ENCODE measurements around the gene CDKN2B-AS1.
A peak's percentile ranks its signal among the peaks of the same experiment; 100 is the strongest.
"Not testable (repeated sequence)": the region's sequence is repeated elsewhere in the genome, so short reads cannot be mapped to it uniquely, and the experiment has no call there.

CDKN2B-AS1 gene

GRCh38 chr9:21994556-21995005 is at the start of gene CDKN2B-AS1:
Gene CDKN2B-AS1 (plus strand): TSS chr9:21994791.
- Histone ChIP-seq H3K9me3 (ENCODE audit: control insufficient read depth, low read length) (no peaks in the 10 kb centered on the region), H3K9ac (no peak within 1 kb of the TSS), H3K79me2 (no peaks in the 10 kb centered on the region), H3K27ac (peak within 1 kb of the TSS; percentile 74), H2AFZ (peak within 1 kb of the TSS; percentile 54), H3K4me1 (no peaks in the 10 kb centered on the region), H3K36me3 (ENCODE audit: control insufficient read depth, insufficient read depth, low read length) (no peaks in the 10 kb centered on the region), H3K4me2 (ENCODE audit: low read length) (peak within 1 kb of the TSS; percentile 91), H3K4me3 (ENCODE audit: low read depth, low read length) (peak within 1 kb of the TSS; percentile 79), H3K27me3 (ENCODE audit: control insufficient read depth, insufficient read depth, low read length) (peaks cover 4% of the 10 kb centered on the region)
- TF ChIP-seq, protein P1, sequence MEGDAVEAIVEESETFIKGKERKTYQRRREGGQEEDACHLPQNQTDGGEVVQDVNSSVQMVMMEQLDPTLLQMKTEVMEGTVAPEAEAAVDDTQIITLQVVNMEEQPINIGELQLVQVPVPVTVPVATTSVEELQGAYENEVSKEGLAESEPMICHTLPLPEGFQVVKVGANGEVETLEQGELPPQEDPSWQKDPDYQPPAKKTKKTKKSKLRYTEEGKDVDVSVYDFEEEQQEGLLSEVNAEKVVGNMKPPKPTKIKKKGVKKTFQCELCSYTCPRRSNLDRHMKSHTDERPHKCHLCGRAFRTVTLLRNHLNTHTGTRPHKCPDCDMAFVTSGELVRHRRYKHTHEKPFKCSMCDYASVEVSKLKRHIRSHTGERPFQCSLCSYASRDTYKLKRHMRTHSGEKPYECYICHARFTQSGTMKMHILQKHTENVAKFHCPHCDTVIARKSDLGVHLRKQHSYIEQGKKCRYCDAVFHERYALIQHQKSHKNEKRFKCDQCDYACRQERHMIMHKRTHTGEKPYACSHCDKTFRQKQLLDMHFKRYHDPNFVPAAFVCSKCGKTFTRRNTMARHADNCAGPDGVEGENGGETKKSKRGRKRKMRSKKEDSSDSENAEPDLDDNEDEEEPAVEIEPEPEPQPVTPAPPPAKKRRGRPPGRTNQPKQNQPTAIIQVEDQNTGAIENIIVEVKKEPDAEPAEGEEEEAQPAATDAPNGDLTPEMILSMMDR (IDR thresholded peaks at IDR 0.05): no peak

DNA sequence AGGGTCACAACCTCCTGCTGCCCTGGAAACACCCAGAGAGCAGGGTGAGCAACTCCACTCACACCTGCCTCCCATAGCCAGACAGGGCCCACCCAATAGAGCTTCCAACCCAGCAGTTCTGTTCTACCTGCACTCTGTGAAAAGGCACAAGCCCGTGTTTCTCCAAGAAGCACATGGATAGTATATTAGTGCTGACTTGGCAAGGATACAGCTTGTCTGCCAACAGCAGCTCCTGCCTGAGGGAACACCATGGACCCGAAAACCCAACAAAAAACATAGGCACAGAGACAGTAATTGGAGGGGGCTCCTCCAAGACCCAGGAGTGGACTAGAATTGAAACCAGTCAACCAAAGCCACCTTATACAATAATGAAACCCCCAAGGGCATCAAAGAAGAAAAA is 49.0 kb upstream of the CDKN2B-AS1 start:
- Histone ChIP-seq H3K36me3 (ENCODE audit: control insufficient read depth, insufficient read depth, low read length) (no peaks in the 10 kb centered on the region), H3K79me2 (no peaks in the 10 kb centered on the region), H2AFZ (no peak overlapping the region), H3K9me3 (ENCODE audit: control insufficient read depth, low read length) (no peaks in the 10 kb centered on the region), H3K4me2 (ENCODE audit: low read length) (no peak overlapping the region), H3K4me3 (ENCODE audit: low read depth, low read length) (no peak overlapping the region), H3K27ac (no peak overlapping the region), H3K4me1 (no peaks in the 10 kb centered on the region), H3K27me3 (ENCODE audit: control insufficient read depth, insufficient read depth, low read length) (no peaks in the 10 kb centered on the region), H3K9ac (no peak overlapping the region)
- TF ChIP-seq, protein P1 (IDR thresholded peaks at IDR 0.05): no peak

GRCh38 chr9:21958833-21959232 is 35.8 kb upstream of the CDKN2B-AS1 start:
- Histone ChIP-seq H3K9ac (no peak overlapping the region), H3K27ac (no peak overlapping the region), H3K36me3 (ENCODE audit: control insufficient read depth, insufficient read depth, low read length) (no peaks in the 10 kb centered on the region), H3K4me1 (no peaks in the 10 kb centered on the region), H3K4me2 (ENCODE audit: low read length) (no peak overlapping the region), H2AFZ (no peak overlapping the region), H3K79me2 (no peaks in the 10 kb centered on the region), H3K27me3 (ENCODE audit: control insufficient read depth, insufficient read depth, low read length) (no peaks in the 10 kb centered on the region), H3K9me3 (ENCODE audit: control insufficient read depth, low read length) (no peaks in the 10 kb centered on the region), H3K4me3 (ENCODE audit: low read depth, low read length) (no peak overlapping the region)
- TF ChIP-seq, protein P1 (IDR thresholded peaks at IDR 0.05): no peak

GRCh38 chr9:21959268-21959667 is 35.3 kb upstream of the CDKN2B-AS1 start:
- H3K79me2 ChIP-seq; H3K4me2 ChIP-seq (ENCODE audit: low read length); H3K36me3 ChIP-seq (ENCODE audit: control insufficient read depth, insufficient read depth, low read length); H3K4me3 ChIP-seq (ENCODE audit: low read depth, low read length); H3K4me1 ChIP-seq; H3K27me3 ChIP-seq (ENCODE audit: control insufficient read depth, insufficient read depth, low read length); H3K9me3 ChIP-seq (ENCODE audit: control insufficient read depth, low read length); H3K27ac ChIP-seq; H2AFZ ChIP-seq; H3K9ac ChIP-seq: not testable (repeated sequence)

GRCh38 chr9:21961569-21961968 is 33.0 kb upstream of the CDKN2B-AS1 start:
- no peaks in the 10 kb centered on the region for H3K36me3 ChIP-seq (ENCODE audit: control insufficient read depth, insufficient read depth, low read length)
- H3K4me1 ChIP-seq: no peaks in the 10 kb centered on the region
- TF ChIP-seq, protein P1 (IDR thresholded peaks at IDR 0.05): no peak
- no peak overlapping the region for H2AFZ ChIP-seq
- no peaks in the 10 kb centered on the region for H3K27me3 ChIP-seq (ENCODE audit: control insufficient read depth, insufficient read depth, low read length)
- no peak overlapping the region for H3K27ac ChIP-seq
- no peak overlapping the region for H3K9ac ChIP-seq
- H3K4me3 ChIP-seq (ENCODE audit: low read depth, low read length): no peak overlapping the region
- no peaks in the 10 kb centered on the region for H3K9me3 ChIP-seq (ENCODE audit: control insufficient read depth, low read length)
- no peak overlapping the region for H3K4me2 ChIP-seq (ENCODE audit: low read length)
- no peaks in the 10 kb centered on the region for H3K79me2 ChIP-seq

Data from parathyroid adenoma (tissue), 2 donors.